ENCODE measurements around the gene SRSF6. TPM values are rescaled to one million over a fixed set of nuclear protein-coding genes. Genes with fewer than 3 reads are reported as not detected.

SRSF6 gene
- total and polyA plus RNA-seq, 2 of the 4 experiments (the other 2 are of a cell fraction) = 72.4 to 134 TPM

DNA sequence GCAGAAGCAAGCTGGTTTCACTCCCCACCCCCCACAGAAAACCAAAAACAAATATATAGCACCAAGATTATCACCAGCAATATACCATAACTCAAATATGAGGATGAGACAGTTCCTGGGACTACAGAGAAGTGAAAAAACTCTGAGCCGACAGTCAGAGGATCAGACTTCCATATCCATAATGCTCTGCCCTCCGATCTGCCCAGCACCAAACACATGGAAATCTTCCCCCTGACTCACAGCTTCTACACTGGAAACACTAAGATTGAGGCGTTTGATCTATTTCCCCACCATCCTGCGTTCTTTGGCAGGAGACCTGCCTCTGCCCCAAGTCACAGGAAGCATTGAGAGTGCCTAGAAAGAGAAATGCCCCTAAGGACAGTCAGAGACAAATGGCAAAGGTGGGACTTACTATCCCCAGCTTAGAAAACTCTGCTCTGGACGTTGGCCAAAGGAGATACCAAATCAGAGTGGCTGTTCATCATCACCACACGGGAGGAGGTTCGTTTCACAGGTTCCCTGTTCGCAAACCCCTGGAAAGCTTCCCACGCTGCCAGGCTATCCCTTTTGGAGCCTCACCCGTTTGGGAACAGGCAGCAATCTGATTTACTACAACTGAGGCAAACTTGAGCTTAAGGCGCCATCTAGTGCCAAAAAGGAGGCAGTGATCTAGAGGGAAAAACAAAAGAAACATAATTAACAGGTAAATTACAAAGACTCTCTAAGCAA, 48.7 kb upstream of the SRSF6 start:
- no peaks in the 10 kb centered on the region for H3K36me3 ChIP-seq (ENCODE audit: control insufficient read depth, insufficient read depth, low read length)
- H3K14ac ChIP-seq (replicated peaks; ENCODE audit: low read depth, low read length) = no peak overlapping the region
- intact Hi-C loops (cut with micrococcal nuclease) (loop anchor here (1.0 to 5.0 kb wide), 4 partner anchors 222 to 1711 kb away; partner anchors contain the start of gene PTPRT), in situ Hi-C loops (cut with MboI; ENCODE audit: low sequenced_read_pairs) (loop anchor here (5.0 kb wide), 1 partner anchor 1672 kb away; no protein-coding TSS in a partner anchor), dilution Hi-C loops (cut with HindIII; ENCODE audit: low sequenced_read_pairs, unreplicated experiment) (no loop called here)
- H4K5ac ChIP-seq (ENCODE audit: low read depth, low read length) = no peak overlapping the region
- H2BK15ac ChIP-seq (ENCODE audit: low read depth, low read length) = no peak overlapping the region
- no peak overlapping the region for H3K27ac ChIP-seq (ENCODE audit: insufficient read depth, low read length)
- H3K18ac ChIP-seq (ENCODE audit: low read depth, low read length) = no peak overlapping the region
- no peak overlapping the region for H4K8ac ChIP-seq (ENCODE audit: low read depth in 2 of 2, low read length in 2 of 2)
- H3K4ac ChIP-seq (ENCODE audit: low read depth, low read length) = no peak overlapping the region
- no peaks in the 10 kb centered on the region for H3K4me1 ChIP-seq (ENCODE audit: control insufficient read depth, insufficient read depth, low read length)
- H2BK120ac ChIP-seq (ENCODE audit: low read depth, low read length) = no peak overlapping the region
- no peak overlapping the region for H3K4me3 ChIP-seq (ENCODE audit: insufficient read depth, low read depth, low read length)
- no peak overlapping the region for H2BK20ac ChIP-seq (ENCODE audit: low read depth, low read length)
- H2AK9ac ChIP-seq (replicated peaks; ENCODE audit: low read depth, low read length, poor library complexity) = no peak overlapping the region
- no peaks in the 10 kb centered on the region for H3K27me3 ChIP-seq (ENCODE audit: control insufficient read depth, insufficient read depth, low read length)
- ATAC-seq (ENCODE audit: low read depth) = peak; percentile 71; the same call in 1 of the 2 replicates
- no peak overlapping the region for H3K4me2 ChIP-seq (ENCODE audit: low read depth, low read length)
- H3K9me1 ChIP-seq (ENCODE audit: insufficient read depth, low read length) = no peaks in the 10 kb centered on the region
- no peak overlapping the region for H2BK5ac ChIP-seq (ENCODE audit: low read depth, low read length, poor library complexity, severe bottlenecking)
- no peak overlapping the region for H2AK5ac ChIP-seq (ENCODE audit: low read depth, low read length)
- TF ChIP-seq, protein P1, sequence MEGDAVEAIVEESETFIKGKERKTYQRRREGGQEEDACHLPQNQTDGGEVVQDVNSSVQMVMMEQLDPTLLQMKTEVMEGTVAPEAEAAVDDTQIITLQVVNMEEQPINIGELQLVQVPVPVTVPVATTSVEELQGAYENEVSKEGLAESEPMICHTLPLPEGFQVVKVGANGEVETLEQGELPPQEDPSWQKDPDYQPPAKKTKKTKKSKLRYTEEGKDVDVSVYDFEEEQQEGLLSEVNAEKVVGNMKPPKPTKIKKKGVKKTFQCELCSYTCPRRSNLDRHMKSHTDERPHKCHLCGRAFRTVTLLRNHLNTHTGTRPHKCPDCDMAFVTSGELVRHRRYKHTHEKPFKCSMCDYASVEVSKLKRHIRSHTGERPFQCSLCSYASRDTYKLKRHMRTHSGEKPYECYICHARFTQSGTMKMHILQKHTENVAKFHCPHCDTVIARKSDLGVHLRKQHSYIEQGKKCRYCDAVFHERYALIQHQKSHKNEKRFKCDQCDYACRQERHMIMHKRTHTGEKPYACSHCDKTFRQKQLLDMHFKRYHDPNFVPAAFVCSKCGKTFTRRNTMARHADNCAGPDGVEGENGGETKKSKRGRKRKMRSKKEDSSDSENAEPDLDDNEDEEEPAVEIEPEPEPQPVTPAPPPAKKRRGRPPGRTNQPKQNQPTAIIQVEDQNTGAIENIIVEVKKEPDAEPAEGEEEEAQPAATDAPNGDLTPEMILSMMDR (conservative IDR thresholded peaks at IDR 0.05; ENCODE audit: low read depth, low read length) = peak; percentile 86
- TF ChIP-seq USF2 (IDR thresholded peaks at IDR 0.05; ENCODE audit: low read depth, low read length) = no peak
- peak; percentile 90 for TF ChIP-seq RAD21 (IDR thresholded peaks at IDR 0.05; ENCODE audit: low read length)
- TF ChIP-seq MAFK (IDR thresholded peaks at IDR 0.05; ENCODE audit: low read depth, low read length) = no peak
- peak; percentile 67 for TF ChIP-seq SMC3 (IDR thresholded peaks at IDR 0.05; ENCODE audit: low read depth, low read length)
- TF ChIP-seq MXI1 (IDR thresholded peaks at IDR 0.05; ENCODE audit: borderline replicate concordance, low read depth, low read length) = no peak
- CTCF ChIA-PET = interaction anchor here (0.6 to 2.1 kb wide), 6 partner anchors 12 to 1670 kb away, joined by 3 to 7 read pairs (median 3); no protein-coding TSS in a partner anchor
- DNase-seq = peak; percentile 52
- H3K9ac ChIP-seq (ENCODE audit: low read depth, low read length) = no peak overlapping the region
- H3K9me3 ChIP-seq (ENCODE audit: control insufficient read depth, insufficient read depth, low read length) = 0 out of 2 replicates have a peak, but pooled peaks cover 2% of the 10 kb centered on the region
- H3K56ac ChIP-seq (ENCODE audit: extremely low read depth, insufficient read depth, low read length) = no peak overlapping the region
- H4K91ac ChIP-seq (ENCODE audit: insufficient read depth, low read depth, low read length) = no peak overlapping the region
- BruUV-seq (replicated peaks) = no TSS peak
- 67% methylated on average over 1 of the region's 11 CpGs; no CpG with 5 or more reads in 1 of the 2 experiments for WGBS, 2 experiments (ENCODE audit: extremely low coverage in 2 of 2, insufficient read length in 1 of 2)
- POLR2A ChIA-PET (ENCODE audit: unreplicated experiment) = no interaction called here
- H3K23ac ChIP-seq (ENCODE audit: low read depth, low read length) = no peak overlapping the region
- H4K20me1 ChIP-seq (ENCODE audit: insufficient read depth, low read length) = no peaks in the 10 kb centered on the region
- no peaks in the 10 kb centered on the region for H3K79me1 ChIP-seq (ENCODE audit: low read depth in 1 of 2, low read length in 2 of 2)
- H2AFZ ChIP-seq (replicated peaks; ENCODE audit: low read length, poor library complexity) = no peak overlapping the region
